HepG2 (cell line): ENCODE results near the gene GRIK3. TPM values are rescaled to one million over a fixed set of nuclear protein-coding genes. Genes with fewer than 3 reads are reported as not detected.

Experiments
- ATAC-seq: fragments of 200-7000 bp; cut with Tn5 transposase; 3 replicates; pipeline ENCODE4 v1.9.1; 2020; ENCODE audit warnings: mild to moderate bottlenecking, moderate library complexity
- BruUV-seq: library from RNA; stranded (reverse); fragments of 400-500 nt; replicated peaks from 2 replicates; lab custom pipeline; 2021; lab: Mats Ljungman, UMichigan
- CTCF ChIA-PET: fragments of 300-600 bp; formaldehyde crosslinking; extraction: SDS; loops from one replicate; lab custom pipeline; 2021; ENCODE audit warnings: low total read pairs, inconsistent platforms, low intra/inter-chr PET ratio; lab: Yijun Ruan, JAX
- POLR2A ChIA-PET: fragments of 350-600 bp; sonication (Branson Sonifier 250); formaldehyde crosslinking; loops from one replicate; lab custom pipeline; 2020; ENCODE audit warnings: antibody characterized with exemption, inconsistent platforms; lab: Yijun Ruan, JAX
- DNase-seq: peaks from one replicate; pipeline ENCODE4 v3.0.0-alpha.2; 2015; ENCODE audit warnings: low spot score
- FAIRE-seq: peaks from 3 replicates; lab custom pipeline; 2011; peaks lifted over from hg19 to GRCh38; lab: Jason Lieb, UNC
- H2AFZ ChIP-seq: one replicate; pipeline ENCODE4 v1.6.1; 2011; ENCODE audit warnings: low read length, inconsistent platforms
- H3K27ac ChIP-seq: fragments of 300-600 bp; 3 replicates; pipeline ENCODE4 v1.8.0; 2011; ENCODE audit warnings: mixed run types, mild to moderate bottlenecking, mixed read lengths, low read length, inconsistent platforms; ENCODE audit not compliant: insufficient read depth; ENCODE audit errors: extremely low read length
- H3K27me3 ChIP-seq, 2 experiments: fragments of 200-600 bp in 1 of 2; 2 replicates in 1 of 2; 3 replicates in 1 of 2; pipeline versions ENCODE4 v1.6.0 to v1.8.0; 2011; ENCODE audit warnings: low read length in 2 of 2, mild to moderate bottlenecking in 2 of 2, moderate library complexity in 2 of 2, inconsistent platforms in 1 of 2; ENCODE audit not compliant: insufficient read depth in 2 of 2, control insufficient read depth in 1 of 2
- H3K36me3 ChIP-seq, 2 experiments: fragments of 200-600 bp in 1 of 2; replicated peaks in 1 of 2; 2 replicates in 1 of 2; 3 replicates in 1 of 2; pipeline versions ENCODE4 v1.5.1 to v1.8.0; 2011; ENCODE audit warnings: low read length in 2 of 2, inconsistent platforms in 1 of 2; ENCODE audit not compliant: insufficient read depth in 2 of 2, control insufficient read depth in 1 of 2
- H3K4me1 ChIP-seq: 2 replicates; pipeline ENCODE4 v1.5.1; 2012; ENCODE audit warnings: low read length, inconsistent platforms; ENCODE audit not compliant: insufficient read depth
- H3K4me2 ChIP-seq: 2 replicates; pipeline ENCODE4 v1.6.0; 2011; ENCODE audit warnings: low read depth, low read length, inconsistent platforms
- H3K4me3 ChIP-seq, 3 experiments: fragments of 200-600 bp in 1 of 3; sonication (generic), shearing (Covaris generic) in 1 of 3; replicated peaks in 1 of 3; 2 replicates each; pipeline ENCODE4 v1.5.1; 2011 to 2016; ENCODE audit warnings: low read length in 3 of 3, inconsistent platforms in 2 of 3, low read depth in 2 of 3, mild to moderate bottlenecking in 2 of 3, control low read depth in 1 of 3, mixed read lengths in 1 of 3; ENCODE audit not compliant: insufficient read depth in 1 of 3
- H3K79me2 ChIP-seq: one replicate; pipeline ENCODE4 v1.6.1; 2011; ENCODE audit warnings: low read length, inconsistent platforms; ENCODE audit not compliant: insufficient read depth
- H3K9ac ChIP-seq: 2 replicates; pipeline ENCODE4 v1.6.0; 2011; ENCODE audit warnings: mild to moderate bottlenecking, low read depth, low read length, inconsistent platforms; ENCODE audit not compliant: insufficient read depth
- H3K9me3 ChIP-seq: 2 replicates; pipeline ENCODE4 v1.5.1; 2012; ENCODE audit warnings: mild to moderate bottlenecking, low read length
- H4K20me1 ChIP-seq: 2 replicates; pipeline ENCODE4 v1.6.0; 2011; ENCODE audit warnings: inconsistent platforms, mild to moderate bottlenecking, low read length, moderate library complexity; ENCODE audit not compliant: insufficient read depth
- ETV6 ChIP-seq: sonication (generic); formaldehyde crosslinking; conservative IDR thresholded peaks from 2 replicates; pipeline ENCODE4 v1.4.0; 2020; ENCODE audit warnings: missing genetic modification reagents
- SKI ChIP-seq: fragments of 450-650 bp; IDR thresholded peaks from one replicate; pipeline ENCODE4 v1.6.1; 2018; ENCODE audit warnings: mild to moderate bottlenecking; ENCODE audit not compliant: partially characterized antibody
- SP5 ChIP-seq: IDR thresholded peaks from 2 replicates; pipeline ENCODE4 v1.6.1; 2016; ENCODE audit warnings: low read depth, borderline replicate concordance
- TAF15 ChIP-seq: fragments of 200-400 bp; formaldehyde crosslinking; IDR thresholded peaks from one replicate; pipeline ENCODE4 v1.6.1; 2018; ENCODE audit warnings: mild to moderate bottlenecking, low read depth, low read length; ENCODE audit not compliant: poor library complexity, severe bottlenecking
- ZBTB20 ChIP-seq: sonication (generic); formaldehyde crosslinking; IDR thresholded peaks from 2 replicates; pipeline ENCODE4 v1.8.1; 2023; ENCODE audit warnings: missing genetic modification reagents, low read depth, mild to moderate bottlenecking, borderline replicate concordance
- ZNF234 ChIP-seq: sonication (generic); formaldehyde crosslinking; conservative IDR thresholded peaks from 2 replicates; pipeline ENCODE4 v1.5.1; 2020; ENCODE audit warnings: mild to moderate bottlenecking, missing genetic modification reagents
- ZNF317 ChIP-seq: sonication (generic); formaldehyde crosslinking; IDR thresholded peaks from 2 replicates; pipeline ENCODE4 v1.5.0; 2020; ENCODE audit warnings: mild to moderate bottlenecking, missing genetic modification reagents
- ZNF484 ChIP-seq: sonication (generic); formaldehyde crosslinking; IDR thresholded peaks from 2 replicates; pipeline ENCODE4 v1.5.1; 2020; ENCODE audit warnings: mild to moderate bottlenecking, low read depth, missing genetic modification reagents, borderline replicate concordance
- ZNF841 ChIP-seq: sonication (generic); formaldehyde crosslinking; IDR thresholded peaks from 2 replicates; pipeline ENCODE4 v1.8.1; 2023; ENCODE audit warnings: missing genetic modification reagents, borderline replicate concordance
- WGBS: methylation state at CpG from one replicate; pipeline ENCODE4 v1.1.6; 2017; ENCODE audit warnings: low lambda C conversion rate; 5-methylcytosine and 5-hydroxymethylcytosine counted together
- in situ Hi-C: cut with HindIII; loops from 2 replicates; pipeline ENCODE4 v1.10.0; 2017; ENCODE audit warnings: low pct_unique_long_range_greater_than_20kb; ENCODE audit not compliant: extremely low pct_ligation_motif_present
- intact Hi-C: fragments of 100-400 bp; cut with micrococcal nuclease; formaldehyde crosslinking; loops from one replicate; pipeline ENCODE4 v1.10.0; 2022; ENCODE audit not compliant: unreplicated experiment
- polyA plus RNA-seq, 8 experiments: library from polyadenylated mRNA; depleted of rRNA in 3 of 8; stranded (reverse) in 7 of 8; unstranded in 1 of 8; fragments of >200 nt; fragmentation: Illumina TruSeq in 4 of 8; extraction: Trizol in 4 of 8; gene quantifications; 2 replicates each; pipeline versions ENCODE4 v1.2.1 to v1.2.3, GENCODE V29; 2011 to 2016; ENCODE audit warnings: low read depth in 4 of 8, missing spikeins in 1 of 8, mixed read lengths in 1 of 8; ENCODE audit not compliant: insufficient read depth in 1 of 8
- total RNA-seq, 5 experiments: library from RNA; depleted of rRNA; stranded (reverse); fragments of >200 nt; fragmentation: Illumina TruSeq; extraction: Trizol; gene quantifications; 2 replicates each; pipeline ENCODE4 v1.2.3, GENCODE V29; 2016; ENCODE audit warnings: low read depth in 1 of 5
- TF ChIP-seq, protein P1 (sequence below): sonication (generic); formaldehyde crosslinking; IDR thresholded peaks from 2 replicates; pipeline ENCODE4 v1.8.0; 2022; ENCODE audit warnings: mild to moderate bottlenecking, missing genetic modification reagents, moderate library complexity
- TF ChIP-seq, protein P2 (sequence below): sonication (generic); formaldehyde crosslinking; IDR thresholded peaks from 2 replicates; pipeline ENCODE4 v1.4.0; 2020; ENCODE audit warnings: missing genetic modification reagents
- TF ChIP-seq, protein P3 (sequence below): sonication (generic); formaldehyde crosslinking; IDR thresholded peaks from 2 replicates; pipeline ENCODE4 v1.4.0; 2020; ENCODE audit warnings: mild to moderate bottlenecking, missing genetic modification reagents, borderline replicate concordance

GRIK3 gene
- total and polyA plus RNA-seq, 2 of the 13 experiments (the other 11 are each of a cell fraction or from before 2014, with no cell fraction given) = not detected

DNA sequence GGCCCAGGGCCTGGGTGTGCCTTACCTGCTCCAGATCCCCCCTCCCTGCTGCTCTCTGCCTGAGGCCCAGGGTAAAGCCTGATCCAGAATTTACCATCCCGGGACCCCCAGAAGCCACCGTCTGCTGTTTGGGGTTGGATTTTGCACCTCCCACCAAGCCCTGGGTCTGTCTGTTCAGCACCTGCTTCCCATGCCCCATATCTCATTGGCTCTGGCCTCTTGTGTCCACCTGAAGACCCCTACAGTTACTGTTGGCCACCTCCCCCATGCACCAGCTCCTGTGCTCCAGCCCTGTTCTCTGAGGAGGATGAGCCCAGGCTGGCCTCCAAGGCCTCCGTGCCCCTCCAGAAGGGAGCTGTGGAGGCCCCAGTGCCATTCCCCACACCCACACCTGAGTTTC lies 113.9 kb downstream of the GRIK3 start:
- intact Hi-C loops = no loop called here
- Histone ChIP-seq H3K4me2 (no peak overlapping the region), H3K4me3 (no peak overlapping the region), H3K27me3 (no peaks in the 10 kb centered on the region), H3K4me1 (no peaks in the 10 kb centered on the region), H3K9ac (no peak overlapping the region), H2AFZ (no peak overlapping the region), H3K36me3 (no peaks in the 10 kb centered on the region), H3K79me2 (no peaks in the 10 kb centered on the region), H4K20me1 (no peaks in the 10 kb centered on the region), H3K27ac (no peak overlapping the region), H3K9me3 (no peaks in the 10 kb centered on the region)
- TF ChIP-seq ZNF317 (CRISPR knock-in tag) = no peak
- TF ChIP-seq ETV6 (CRISPR knock-in tag) = no peak
- in situ Hi-C loops = no loop called here
- FAIRE-seq = no peak
- ChIA-PET POLR2A (no interaction called here), CTCF (no interaction called here)
- no peak for DNase-seq
- BruUV-seq = no TSS peak
- WGBS = 5% methylated on average over 3 of the region's 3 CpGs
- no peak for ATAC-seq

DNA sequence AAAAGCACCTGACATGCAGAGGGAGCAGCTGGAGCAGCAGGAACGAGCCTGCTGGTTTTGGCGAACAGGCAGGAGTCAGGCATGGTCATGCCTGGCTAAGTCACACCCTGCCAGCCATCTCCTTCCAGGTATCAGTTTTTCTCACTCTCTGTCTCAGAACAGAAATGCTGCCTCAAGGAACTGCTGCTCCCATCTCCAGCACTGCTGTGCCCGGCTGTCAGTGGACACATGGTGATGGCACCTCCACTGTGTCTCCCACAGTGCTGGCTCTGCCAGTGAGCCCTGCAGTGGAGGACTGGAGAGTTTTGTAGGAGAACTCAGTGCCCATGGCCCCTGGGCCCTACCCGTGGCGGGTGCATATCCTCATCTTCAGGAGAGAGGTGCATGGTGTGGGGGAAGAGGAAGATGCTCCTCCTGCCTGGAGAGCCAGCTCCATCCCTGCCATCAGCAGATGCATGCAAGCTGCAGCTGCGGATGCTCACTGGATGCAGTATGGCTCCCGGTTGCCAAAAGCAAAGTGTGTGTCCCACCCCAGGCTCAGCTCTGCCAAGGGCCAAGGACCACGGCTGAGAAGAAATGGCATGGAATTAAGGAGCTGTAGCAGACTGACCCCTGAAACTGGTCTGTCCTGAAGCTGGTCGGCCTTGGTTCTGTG lies 114.7 kb downstream of the GRIK3 start:
- 20% methylated on average over 3 of the region's 9 CpGs for WGBS
- FAIRE-seq = no peak
- CTCF ChIA-PET = no interaction called here
- TF ChIP-seq ZNF841 (no peak), SKI (no peak), TAF15 (no peak), ZNF484 (CRISPR knock-in tag) (no peak), ZNF234 (CRISPR knock-in tag) (no peak), ZBTB20 (no peak), SP5 (CRISPR knock-in tag) (no peak)
- TF ChIP-seq, protein P1, sequence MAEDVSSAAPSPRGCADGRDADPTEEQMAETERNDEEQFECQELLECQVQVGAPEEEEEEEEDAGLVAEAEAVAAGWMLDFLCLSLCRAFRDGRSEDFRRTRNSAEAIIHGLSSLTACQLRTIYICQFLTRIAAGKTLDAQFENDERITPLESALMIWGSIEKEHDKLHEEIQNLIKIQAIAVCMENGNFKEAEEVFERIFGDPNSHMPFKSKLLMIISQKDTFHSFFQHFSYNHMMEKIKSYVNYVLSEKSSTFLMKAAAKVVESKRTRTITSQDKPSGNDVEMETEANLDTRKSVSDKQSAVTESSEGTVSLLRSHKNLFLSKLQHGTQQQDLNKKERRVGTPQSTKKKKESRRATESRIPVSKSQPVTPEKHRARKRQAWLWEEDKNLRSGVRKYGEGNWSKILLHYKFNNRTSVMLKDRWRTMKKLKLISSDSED = no peak
- TF ChIP-seq, protein P2, sequence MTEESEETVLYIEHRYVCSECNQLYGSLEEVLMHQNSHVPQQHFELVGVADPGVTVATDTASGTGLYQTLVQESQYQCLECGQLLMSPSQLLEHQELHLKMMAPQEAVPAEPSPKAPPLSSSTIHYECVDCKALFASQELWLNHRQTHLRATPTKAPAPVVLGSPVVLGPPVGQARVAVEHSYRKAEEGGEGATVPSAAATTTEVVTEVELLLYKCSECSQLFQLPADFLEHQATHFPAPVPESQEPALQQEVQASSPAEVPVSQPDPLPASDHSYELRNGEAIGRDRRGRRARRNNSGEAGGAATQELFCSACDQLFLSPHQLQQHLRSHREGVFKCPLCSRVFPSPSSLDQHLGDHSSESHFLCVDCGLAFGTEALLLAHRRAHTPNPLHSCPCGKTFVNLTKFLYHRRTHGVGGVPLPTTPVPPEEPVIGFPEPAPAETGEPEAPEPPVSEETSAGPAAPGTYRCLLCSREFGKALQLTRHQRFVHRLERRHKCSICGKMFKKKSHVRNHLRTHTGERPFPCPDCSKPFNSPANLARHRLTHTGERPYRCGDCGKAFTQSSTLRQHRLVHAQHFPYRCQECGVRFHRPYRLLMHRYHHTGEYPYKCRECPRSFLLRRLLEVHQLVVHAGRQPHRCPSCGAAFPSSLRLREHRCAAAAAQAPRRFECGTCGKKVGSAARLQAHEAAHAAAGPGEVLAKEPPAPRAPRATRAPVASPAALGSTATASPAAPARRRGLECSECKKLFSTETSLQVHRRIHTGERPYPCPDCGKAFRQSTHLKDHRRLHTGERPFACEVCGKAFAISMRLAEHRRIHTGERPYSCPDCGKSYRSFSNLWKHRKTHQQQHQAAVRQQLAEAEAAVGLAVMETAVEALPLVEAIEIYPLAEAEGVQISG (CRISPR knock-in tag) = no peak
- TF ChIP-seq, protein P3, sequence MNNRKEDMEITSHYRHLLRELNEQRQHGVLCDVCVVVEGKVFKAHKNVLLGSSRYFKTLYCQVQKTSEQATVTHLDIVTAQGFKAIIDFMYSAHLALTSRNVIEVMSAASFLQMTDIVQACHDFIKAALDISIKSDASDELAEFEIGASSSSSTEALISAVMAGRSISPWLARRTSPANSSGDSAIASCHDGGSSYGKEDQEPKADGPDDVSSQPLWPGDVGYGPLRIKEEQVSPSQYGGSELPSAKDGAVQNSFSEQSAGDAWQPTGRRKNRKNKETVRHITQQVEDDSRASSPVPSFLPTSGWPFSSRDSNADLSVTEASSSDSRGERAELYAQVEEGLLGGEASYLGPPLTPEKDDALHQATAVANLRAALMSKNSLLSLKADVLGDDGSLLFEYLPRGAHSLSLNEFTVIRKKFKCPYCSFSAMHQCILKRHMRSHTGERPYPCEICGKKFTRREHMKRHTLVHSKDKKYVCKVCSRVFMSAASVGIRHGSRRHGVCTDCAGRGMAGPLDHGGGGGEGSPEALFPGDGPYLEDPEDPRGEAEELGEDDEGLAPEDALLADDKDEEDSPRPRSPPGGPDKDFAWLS = no peak

More for the DNA sequence above, 114.7 kb downstream of the GRIK3 start:
- intact Hi-C loops (no loop called here), in situ Hi-C loops (no loop called here)
- Histone ChIP-seq H2AFZ (no peak overlapping the region), H3K4me2 (no peak overlapping the region), H3K4me3 (no peak overlapping the region), H3K4me1 (no peaks in the 10 kb centered on the region), H3K9ac (no peak overlapping the region), H3K27ac (no peak overlapping the region), H3K27me3 (no peaks in the 10 kb centered on the region), H3K79me2 (no peaks in the 10 kb centered on the region), H3K9me3 (no peaks in the 10 kb centered on the region), H4K20me1 (no peaks in the 10 kb centered on the region), H3K36me3 (no peaks in the 10 kb centered on the region)
- DNase-seq (no peak), ATAC-seq (no peak)
- POLR2A ChIA-PET = no interaction called here
- BruUV-seq = no TSS peak
